ENCODE results near the gene SLC6A8. TPM values are rescaled to one million over a fixed set of nuclear protein-coding genes. Genes with fewer than 3 reads are reported as not detected.
"Not testable (repeated sequence)": the region's sequence is repeated elsewhere in the genome, so short reads cannot be mapped to it uniquely, and the experiment has no call there.

The SLC6A8 gene
- total RNA-seq, 1 donor from 2014 or later = 8.0 TPM

GRCh38 chrX:153694687-153695270 is 7.1 kb downstream of the SLC6A8 start:
- no peak for DNase-seq
- H3K27ac ChIP-seq = no peak overlapping the region
- no peak for TF ChIP-seq CTCF (IDR thresholded peaks at IDR 0.05)
- no peak overlapping the region for H3K4me3 ChIP-seq
- no peaks in the 10 kb centered on the region for H3K9me3 ChIP-seq
- H3K36me3 ChIP-seq = no peaks in the 10 kb centered on the region
- ATAC-seq = no peak
- H3K4me1 ChIP-seq = no peaks in the 10 kb centered on the region
- intact Hi-C loops (cut with DNase I) = no loop called here
- no peaks in the 10 kb centered on the region for H3K27me3 ChIP-seq

- no peak for TF ChIP-seq CTCF (IDR thresholded peaks at IDR 0.05)
- intact Hi-C loops (cut with DNase I) = no loop called here
- H3K27me3 ChIP-seq = no peaks in the 10 kb centered on the region
- no peaks in the 10 kb centered on the region for H3K4me1 ChIP-seq
- peaks cover 5% of the 10 kb centered on the region for H3K36me3 ChIP-seq
- ATAC-seq (no peak), DNase-seq (no peak)
- no peak overlapping the region for H3K27ac ChIP-seq
- H3K9me3 ChIP-seq = no peaks in the 10 kb centered on the region
- no peak overlapping the region for H3K4me3 ChIP-seq
Observed at GRCh38 chrX:153696100-153696499, 8.4 kb downstream of the SLC6A8 start.

- H3K27ac ChIP-seq; H3K27me3 ChIP-seq; H3K9me3 ChIP-seq; ATAC-seq; H3K36me3 ChIP-seq; H3K4me1 ChIP-seq; H3K4me3 ChIP-seq; DNase-seq; intact Hi-C loops (cut with DNase I): not testable (repeated sequence)
Observed at GRCh38 chrX:153696538-153696937, 8.8 kb downstream of the SLC6A8 start.

GRCh38 chrX:153696986-153697722 is 9.4 kb downstream of the SLC6A8 start:
- DNase-seq; intact Hi-C loops (cut with DNase I); H3K4me3 ChIP-seq; H3K9me3 ChIP-seq; H3K27me3 ChIP-seq; H3K4me1 ChIP-seq; ATAC-seq; H3K27ac ChIP-seq: not testable (repeated sequence)
- peaks cover 12% of the 10 kb centered on the region for H3K36me3 ChIP-seq

- no peaks in the 10 kb centered on the region for H3K4me1 ChIP-seq
- H3K27me3 ChIP-seq = no peaks in the 10 kb centered on the region
- TF ChIP-seq CTCF (IDR thresholded peaks at IDR 0.05) = no peak
- H3K9me3 ChIP-seq = no peaks in the 10 kb centered on the region
- no peak overlapping the region for H3K4me3 ChIP-seq
- H3K27ac ChIP-seq = no peak overlapping the region
- ATAC-seq (no peak), DNase-seq (no peak)
- intact Hi-C loops (cut with DNase I) = no loop called here
- peaks cover 12% of the 10 kb centered on the region for H3K36me3 ChIP-seq
Observed at GRCh38 chrX:153697924-153698865, 10.5 kb downstream of the SLC6A8 start.

GRCh38 chrX:153699210-153699783 is 11.6 kb downstream of the SLC6A8 start:
- H3K4me3 ChIP-seq = not testable (repeated sequence)

GRCh38 chrX:153699784-153700371 is 12.2 kb downstream of the SLC6A8 start:
- H3K27me3 ChIP-seq; H3K9me3 ChIP-seq; DNase-seq; H3K4me1 ChIP-seq; ATAC-seq; H3K4me3 ChIP-seq; intact Hi-C loops (cut with DNase I); H3K27ac ChIP-seq: not testable (repeated sequence)
- peaks cover 20% of the 10 kb centered on the region for H3K36me3 ChIP-seq

More at GRCh38 chrX:153699210-153699783, 11.6 kb downstream of the SLC6A8 start:
- H3K27me3 ChIP-seq; DNase-seq; ATAC-seq; H3K27ac ChIP-seq; intact Hi-C loops (cut with DNase I); H3K9me3 ChIP-seq; H3K4me1 ChIP-seq: not testable (repeated sequence)
- peaks cover 15% of the 10 kb centered on the region for H3K36me3 ChIP-seq
